Measurements from ENCODE around the gene PNMA8B. TPM values are rescaled to one million over a fixed set of nuclear protein-coding genes. Genes with fewer than 3 reads are reported as not detected.

Gene PNMA8B
- total RNA-seq, 1 experiment from 2014 or later = not detected

DNA sequence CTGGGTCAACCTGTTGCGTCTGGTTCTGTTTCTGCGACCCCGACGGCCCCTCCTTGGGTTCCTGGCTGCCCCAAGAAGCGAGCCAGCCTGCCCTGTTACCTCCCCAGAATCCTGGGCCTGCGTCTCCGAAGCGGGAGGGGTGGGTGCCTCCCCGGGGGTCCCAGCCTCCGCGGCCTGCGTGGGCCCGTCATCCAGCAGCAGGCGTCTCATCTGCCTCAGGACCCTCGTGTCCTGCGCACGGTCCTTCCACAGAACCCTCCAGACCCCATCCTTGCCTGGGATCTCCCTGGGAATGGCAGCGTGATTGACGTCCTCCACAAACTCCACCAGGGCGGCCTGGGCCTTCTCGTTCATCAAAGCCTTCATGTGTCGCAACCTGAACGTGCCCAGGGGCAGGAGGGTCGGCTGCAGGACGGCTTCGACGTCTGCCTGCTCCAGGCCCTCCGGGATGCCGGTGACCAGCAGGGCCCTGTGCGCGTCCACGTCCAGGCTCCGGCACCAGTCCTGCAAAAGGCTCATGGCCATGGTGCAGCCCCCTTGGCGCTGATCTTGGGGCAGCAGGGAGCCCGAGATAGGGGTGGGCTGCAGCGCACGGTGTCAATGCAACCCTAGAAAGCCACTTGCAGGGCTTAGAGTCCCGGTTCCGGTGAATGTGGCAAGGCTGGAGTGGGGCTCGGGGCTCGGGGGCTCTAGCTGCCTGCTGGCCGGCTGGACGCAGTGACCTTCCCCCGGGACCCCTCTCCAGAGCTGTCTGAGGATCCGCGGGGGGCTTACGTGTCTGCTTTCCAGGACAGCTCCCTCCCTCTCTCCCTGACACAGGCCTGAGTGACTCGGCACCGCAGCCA, 504 bp downstream of the PNMA8B start:
- Mint-ChIP-seq H3K36me3 (ENCODE audit: insufficient read depth, unreplicated experiment) (no peaks in the 10 kb centered on the region), H3K27me3 (ENCODE audit: insufficient read depth, unreplicated experiment) (peaks cover 19% of the 10 kb centered on the region), H3K4me3 (ENCODE audit: unreplicated experiment) (no peak overlapping the region), H3K27ac (ENCODE audit: low read depth, unreplicated experiment) (no peak overlapping the region), H3K9me3 (ENCODE audit: unreplicated experiment) (no peaks in the 10 kb centered on the region), H3K4me1 (ENCODE audit: insufficient read depth, unreplicated experiment) (no peaks in the 10 kb centered on the region)
- BruUV-seq (replicated peaks) = no TSS peak
- TF ChIP-seq, protein P1, sequence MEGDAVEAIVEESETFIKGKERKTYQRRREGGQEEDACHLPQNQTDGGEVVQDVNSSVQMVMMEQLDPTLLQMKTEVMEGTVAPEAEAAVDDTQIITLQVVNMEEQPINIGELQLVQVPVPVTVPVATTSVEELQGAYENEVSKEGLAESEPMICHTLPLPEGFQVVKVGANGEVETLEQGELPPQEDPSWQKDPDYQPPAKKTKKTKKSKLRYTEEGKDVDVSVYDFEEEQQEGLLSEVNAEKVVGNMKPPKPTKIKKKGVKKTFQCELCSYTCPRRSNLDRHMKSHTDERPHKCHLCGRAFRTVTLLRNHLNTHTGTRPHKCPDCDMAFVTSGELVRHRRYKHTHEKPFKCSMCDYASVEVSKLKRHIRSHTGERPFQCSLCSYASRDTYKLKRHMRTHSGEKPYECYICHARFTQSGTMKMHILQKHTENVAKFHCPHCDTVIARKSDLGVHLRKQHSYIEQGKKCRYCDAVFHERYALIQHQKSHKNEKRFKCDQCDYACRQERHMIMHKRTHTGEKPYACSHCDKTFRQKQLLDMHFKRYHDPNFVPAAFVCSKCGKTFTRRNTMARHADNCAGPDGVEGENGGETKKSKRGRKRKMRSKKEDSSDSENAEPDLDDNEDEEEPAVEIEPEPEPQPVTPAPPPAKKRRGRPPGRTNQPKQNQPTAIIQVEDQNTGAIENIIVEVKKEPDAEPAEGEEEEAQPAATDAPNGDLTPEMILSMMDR (IDR thresholded peaks at IDR 0.05; ENCODE audit: unreplicated experiment) = no peak
- ChIA-PET POLR2A (no interaction called here), CTCF (interaction anchor here (0.6 kb wide), 1 partner anchor 17 kb away, joined by 4 read pairs; no protein-coding TSS in a partner anchor)
- DNase-seq (ENCODE audit: unreplicated experiment) = no peak
- intact Hi-C loops (cut with micrococcal nuclease) = no loop called here

DNA sequence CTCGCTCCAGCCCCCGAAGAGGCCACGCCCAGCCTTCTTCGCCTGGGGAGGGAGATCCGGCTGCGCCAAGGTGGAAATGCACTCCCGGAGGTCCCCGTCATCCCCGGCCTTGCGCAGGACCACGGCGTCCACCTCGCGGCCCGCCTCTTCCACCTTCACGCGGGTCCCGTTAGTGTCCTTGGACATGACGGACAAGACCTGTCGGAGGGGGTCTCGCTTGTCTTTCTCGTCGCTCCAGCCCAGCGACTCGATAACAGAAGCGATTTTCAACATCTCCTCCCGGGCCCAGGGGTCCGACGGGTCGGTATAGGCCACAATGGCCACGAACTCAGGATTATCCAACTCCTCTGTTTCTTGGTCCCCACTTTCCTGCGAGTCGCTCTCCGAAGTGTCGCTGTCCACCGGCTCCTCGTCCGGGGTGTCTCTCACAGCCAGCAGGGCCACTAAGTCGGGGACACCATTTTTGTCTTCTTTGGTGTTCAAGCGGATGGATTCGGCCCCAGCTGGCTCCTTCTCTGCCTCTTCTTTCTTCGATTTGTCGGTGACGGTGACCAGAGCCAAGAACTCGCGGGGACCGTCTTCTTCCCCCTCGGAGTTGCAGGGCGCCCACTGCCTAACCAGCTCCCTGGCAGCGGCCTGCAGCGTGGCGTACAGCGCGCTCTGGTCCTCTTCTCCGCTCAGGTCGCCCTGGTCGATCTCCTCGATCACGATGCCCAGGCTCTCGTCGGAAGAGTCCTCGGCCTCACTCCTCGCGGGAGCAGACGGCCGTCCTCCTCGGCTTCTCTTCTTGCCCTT, 1.3 kb downstream of the PNMA8B start:
- Mint-ChIP-seq H3K4me3 (ENCODE audit: unreplicated experiment) (no peak overlapping the region), H3K27ac (ENCODE audit: low read depth, unreplicated experiment) (no peak overlapping the region), H3K27me3 (ENCODE audit: insufficient read depth, unreplicated experiment) (peaks cover 14% of the 10 kb centered on the region), H3K9me3 (ENCODE audit: unreplicated experiment) (no peaks in the 10 kb centered on the region), H3K36me3 (ENCODE audit: insufficient read depth, unreplicated experiment) (no peaks in the 10 kb centered on the region), H3K4me1 (ENCODE audit: insufficient read depth, unreplicated experiment) (no peaks in the 10 kb centered on the region)
- ChIA-PET CTCF (interaction anchor here (0.5 kb wide), 1 partner anchor 99 kb away, joined by 3 read pairs; no protein-coding TSS in a partner anchor), POLR2A (interaction anchor here (0.6 kb wide), 1 partner anchor 329 kb away, joined by 3 read pairs; no protein-coding TSS in a partner anchor)
- TF ChIP-seq, protein P1 (IDR thresholded peaks at IDR 0.05; ENCODE audit: unreplicated experiment) = no peak
- intact Hi-C loops (cut with micrococcal nuclease) = no loop called here
- no peak for DNase-seq (ENCODE audit: unreplicated experiment)
- no TSS peak for BruUV-seq (replicated peaks)

DNA sequence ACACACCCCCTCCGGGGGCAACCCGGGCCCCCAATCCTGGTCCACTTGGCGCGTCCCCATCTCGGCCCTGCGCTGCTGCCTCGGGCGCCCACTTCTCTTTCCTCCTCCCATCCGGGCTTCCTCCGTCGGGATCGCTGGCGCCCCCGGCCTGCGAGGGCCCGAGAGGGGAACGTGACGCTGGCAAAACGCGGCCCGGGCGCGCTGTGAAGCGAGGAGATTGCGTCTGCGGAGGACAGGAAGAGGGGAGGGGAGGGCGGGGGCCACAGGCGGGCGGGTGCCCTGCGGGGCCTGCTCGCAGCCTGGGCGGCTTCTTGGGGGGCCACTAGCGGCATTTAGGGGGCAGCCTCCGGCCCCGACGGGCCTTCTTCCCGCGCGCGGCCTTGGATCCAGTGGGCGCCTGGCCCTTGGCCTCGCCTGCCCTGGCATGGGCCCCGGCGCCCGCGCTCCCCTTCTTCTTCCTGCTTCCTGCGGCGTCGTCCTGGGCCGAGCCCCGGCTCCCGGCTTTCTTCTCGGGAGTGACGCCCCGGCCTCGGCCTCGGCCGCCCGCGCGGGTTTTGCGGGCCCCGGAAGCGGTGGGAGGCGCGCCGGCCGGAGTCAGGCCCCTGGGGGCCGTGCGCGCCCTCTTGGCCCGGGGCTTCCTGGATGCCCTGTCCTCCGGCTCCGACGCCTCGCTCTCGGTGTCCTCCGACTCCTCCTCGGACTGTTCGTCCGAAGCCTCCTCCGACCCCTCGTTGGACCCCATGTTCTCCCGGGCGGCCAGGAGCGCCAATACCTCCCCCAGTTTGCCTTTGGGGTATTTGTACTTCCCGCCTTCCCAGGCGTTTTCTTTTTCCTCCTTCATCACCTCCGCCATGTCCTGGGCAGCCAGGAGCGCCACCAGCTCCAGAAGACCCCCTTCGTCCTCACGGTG, 2.2 kb downstream of the PNMA8B start:
- TF ChIP-seq, protein P1 (IDR thresholded peaks at IDR 0.05; ENCODE audit: unreplicated experiment) = no peak
- CTCF ChIA-PET = interaction anchor here (0.5 kb wide), 1 partner anchor 98 kb away, joined by 3 read pairs; no protein-coding TSS in a partner anchor
- no peaks in the 10 kb centered on the region for H3K4me1 Mint-ChIP-seq (ENCODE audit: insufficient read depth, unreplicated experiment)
- H3K4me3 Mint-ChIP-seq (ENCODE audit: unreplicated experiment) = no peak overlapping the region
- no peaks in the 10 kb centered on the region for H3K9me3 Mint-ChIP-seq (ENCODE audit: unreplicated experiment)
- no peak overlapping the region for H3K27ac Mint-ChIP-seq (ENCODE audit: low read depth, unreplicated experiment)
- H3K36me3 Mint-ChIP-seq (ENCODE audit: insufficient read depth, unreplicated experiment) = no peaks in the 10 kb centered on the region
- H3K27me3 Mint-ChIP-seq (ENCODE audit: insufficient read depth, unreplicated experiment) = peaks cover 14% of the 10 kb centered on the region
- intact Hi-C loops (cut with micrococcal nuclease) = no loop called here
- POLR2A ChIA-PET = interaction anchor here (0.6 kb wide), 1 partner anchor 330 kb away, joined by 3 read pairs; no protein-coding TSS in a partner anchor
- no peak for DNase-seq (ENCODE audit: unreplicated experiment)
- BruUV-seq (replicated peaks) = no TSS peak
